GM23338 (cell line): ENCODE data around the gene ADGRV1. TPM values are rescaled to one million over a fixed set of nuclear protein-coding genes. Genes with fewer than 3 reads are reported as not detected.

Experiments
- ATAC-seq: fragments of 200-7000 bp; cut with Tn5 transposase; 3 replicates; pipeline ENCODE4 v1.9.1; 2020
- DNase-seq: peaks from one replicate; pipeline ENCODE4 v3.0.0-alpha.2; 2015; ENCODE audit warnings: low spot score
- H2AFZ ChIP-seq: fragments of 200-600 bp; sonication (generic); 2 replicates; pipeline ENCODE4 v1.8.0; 2016; ENCODE audit warnings: antibody characterized with exemption, mild to moderate bottlenecking, moderate library complexity
- H3F3A ChIP-seq: fragments of 200-600 bp; sonication (generic); replicated peaks from 2 replicates; pipeline ENCODE4 v1.8.0; 2017; ENCODE audit warnings: antibody characterized with exemption, mixed run types, low read depth
- H3K27ac ChIP-seq: fragments of 200-600 bp; sonication (generic); 2 replicates; pipeline ENCODE4 v1.6.1; 2016; ENCODE audit warnings: low read depth
- H3K27me3 ChIP-seq: fragments of 200-600 bp; sonication (generic); 2 replicates; pipeline ENCODE4 v1.8.0; 2016; ENCODE audit warnings: mild to moderate bottlenecking, mixed run types, moderate library complexity; ENCODE audit not compliant: insufficient read depth
- H3K36me3 ChIP-seq: fragments of 200-600 bp; sonication (generic); 2 replicates; pipeline ENCODE4 v1.8.0; 2016; ENCODE audit warnings: mild to moderate bottlenecking; ENCODE audit not compliant: insufficient read depth
- H3K4me1 ChIP-seq: fragments of 200-600 bp; sonication (generic); 2 replicates; pipeline ENCODE4 v1.8.0; 2016; ENCODE audit warnings: mild to moderate bottlenecking, moderate library complexity; ENCODE audit not compliant: insufficient read depth
- H3K4me2 ChIP-seq: fragments of 200-600 bp; sonication (generic); 2 replicates; pipeline ENCODE4 v1.7.1; 2017; ENCODE audit warnings: mixed run types
- H3K4me3 ChIP-seq: fragments of 200-600 bp; sonication (generic); 2 replicates; pipeline ENCODE4 v1.6.1; 2016; ENCODE audit warnings: mixed run types
- H3K79me2 ChIP-seq: fragments of 200-600 bp; sonication (generic); replicated peaks from 2 replicates; pipeline ENCODE4 v1.8.0; 2017; ENCODE audit warnings: mild to moderate bottlenecking; ENCODE audit not compliant: insufficient read depth
- H3K9me2 ChIP-seq: fragments of 200-600 bp; sonication (generic); 2 replicates; pipeline ENCODE4 v1.8.0; 2017; ENCODE audit not compliant: insufficient read depth
- H4K20me1 ChIP-seq: fragments of 200-600 bp; sonication (generic); replicated peaks from 2 replicates; pipeline ENCODE4 v1.8.0; 2017; ENCODE audit warnings: mild to moderate bottlenecking; ENCODE audit not compliant: insufficient read depth
- H3K27ac Mint-ChIP-seq: 2 replicates; pipeline ENCODE4 v1.8.0; 2020; ENCODE audit warnings: inconsistent platforms, mild to moderate bottlenecking, moderate library complexity, mixed read lengths
- H3K27me3 Mint-ChIP-seq: 3 replicates; pipeline ENCODE4 v1.8.0; 2022; ENCODE audit warnings: low read depth, mild to moderate bottlenecking, moderate library complexity, mixed read lengths, inconsistent platforms; ENCODE audit not compliant: insufficient read depth, poor library complexity
- H3K36me3 Mint-ChIP-seq: 3 replicates; pipeline ENCODE4 v1.8.0; 2021; ENCODE audit warnings: low read depth, mild to moderate bottlenecking, inconsistent platforms, moderate library complexity, mixed read lengths
- H3K4me1 Mint-ChIP-seq: 3 replicates; pipeline ENCODE4 v1.8.0; 2020; ENCODE audit warnings: mild to moderate bottlenecking, inconsistent platforms, mixed read lengths
- H3K4me3 Mint-ChIP-seq: 3 replicates; pipeline ENCODE4 v1.8.0; 2021; ENCODE audit warnings: moderate library complexity, mild to moderate bottlenecking, inconsistent platforms, mixed read lengths
- H3K9me3 Mint-ChIP-seq: 3 replicates; pipeline ENCODE4 v1.8.0; 2020; ENCODE audit warnings: moderate library complexity, mild to moderate bottlenecking, inconsistent platforms, mixed read lengths
- CREB1 ChIP-seq: fragments of 250-450 bp; sonication (Bioruptor Pico); IDR thresholded peaks from 2 replicates; pipeline ENCODE4 v1.5.0; 2020; ENCODE audit warnings: low read depth, mild to moderate bottlenecking, moderate library complexity
- EZH2 ChIP-seq: fragments of 200-600 bp; sonication (generic); IDR thresholded peaks from one replicate; pipeline ENCODE4 v1.8.0; 2017; ENCODE audit warnings: antibody characterized with exemption, mild to moderate bottlenecking, low read depth; ENCODE audit not compliant: unreplicated experiment
- EZH2phosphoT487 ChIP-seq: fragments of 200-600 bp; sonication (generic); IDR thresholded peaks from one replicate; pipeline ENCODE4 v1.8.1; 2018; ENCODE audit warnings: antibody characterized with exemption; ENCODE audit not compliant: unreplicated experiment
- JUNB ChIP-seq: IDR thresholded peaks from one replicate; pipeline ENCODE4 v1.6.1; 2016; ENCODE audit warnings: antibody characterized with exemption; ENCODE audit not compliant: unreplicated experiment
- NANOG ChIP-seq: IDR thresholded peaks from 2 replicates; pipeline ENCODE4 v1.6.1; 2016; ENCODE audit warnings: antibody characterized with exemption, borderline replicate concordance
- POLR2AphosphoS5 ChIP-seq: IDR thresholded peaks from 2 replicates; pipeline ENCODE4 v1.6.1; 2016; ENCODE audit warnings: antibody characterized with exemption, low read depth
- REST ChIP-seq: IDR thresholded peaks from one replicate; pipeline ENCODE4 v1.6.1; 2018; ENCODE audit warnings: antibody characterized with exemption; ENCODE audit not compliant: unreplicated experiment
- STAT1 ChIP-seq: IDR thresholded peaks from one replicate; pipeline ENCODE4 v1.6.1; 2016; ENCODE audit warnings: antibody characterized with exemption; ENCODE audit not compliant: unreplicated experiment
- ZNF114 ChIP-seq: fragments of 250-450 bp; sonication (Bioruptor Pico); IDR thresholded peaks from 2 replicates; pipeline ENCODE4 v1.5.0; 2020; ENCODE audit warnings: mild to moderate bottlenecking, moderate library complexity
- ZNF462 ChIP-seq: fragments of 250-450 bp; sonication (Bioruptor Pico); IDR thresholded peaks from 2 replicates; pipeline ENCODE4 v1.5.0; 2020; ENCODE audit warnings: mild to moderate bottlenecking, moderate library complexity
- polyA plus RNA-seq: library from polyadenylated mRNA; unstranded; fragments of >200 nt; fragmentation: Nextera tagmentation; extraction: Ambion mirVana; gene quantifications from 2 replicates; pipeline ENCODE4 v1.2.1, GENCODE V29; 2016
- total RNA-seq: library from RNA; depleted of rRNA; stranded (reverse); fragments of >200 nt; shearing (Covaris generic); gene quantifications from 2 replicates; pipeline ENCODE4 v1.2.3, GENCODE V29; 2014
- TF ChIP-seq, protein P1 (sequence below): IDR thresholded peaks from 2 replicates; pipeline ENCODE4 v1.6.1; 2016; ENCODE audit warnings: antibody characterized with exemption

Gene ADGRV1
- total and polyA plus RNA-seq, 2 experiments from 2014 or later = 46.1 to 149 TPM

DNA sequence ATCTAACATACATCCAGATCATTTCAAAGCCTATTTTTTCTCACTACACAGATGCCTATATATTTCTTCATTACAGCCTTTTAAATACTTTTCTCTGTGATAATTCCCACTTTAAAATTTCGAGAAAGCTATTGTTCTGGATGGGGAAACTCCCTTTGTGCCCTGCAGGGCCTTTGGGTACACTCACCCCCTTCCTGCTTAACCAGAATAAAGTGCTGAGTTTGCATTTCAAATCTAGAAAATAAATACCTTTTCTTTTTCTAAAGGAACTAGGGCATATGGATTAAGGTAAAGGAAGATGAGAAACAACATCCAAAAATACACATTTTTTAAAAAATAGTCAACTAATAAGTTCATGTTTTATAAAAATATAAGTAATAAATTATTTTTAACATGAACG is 323.9 kb downstream of the ADGRV1 start:
- H3F3A ChIP-seq = no peaks in the 10 kb centered on the region
- H3K79me2 ChIP-seq = no peaks in the 10 kb centered on the region
- H3K9me2 ChIP-seq = no peaks in the 10 kb centered on the region
- H3K4me2 ChIP-seq = peak overlapping the region; percentile 53
- H3K4me1 Mint-ChIP-seq = peaks cover 48% of the 10 kb centered on the region
- H3K36me3 Mint-ChIP-seq = peaks cover 12% of the 10 kb centered on the region; the same call in 2 of the 3 replicates
- no peaks in the 10 kb centered on the region for H3K9me3 Mint-ChIP-seq
- peaks cover 46% of the 10 kb centered on the region for H3K4me1 ChIP-seq
- no peak overlapping the region for H3K27ac Mint-ChIP-seq
- TF ChIP-seq ZNF462 (CRISPR knock-in tag) (no peak), REST (no peak), ZNF114 (CRISPR knock-in tag) (no peak), EZH2 (no peak), STAT1 (no peak), POLR2AphosphoS5 (no peak), NANOG (no peak), JUNB (no peak), EZH2phosphoT487 (no peak), CREB1 (no peak)
- TF ChIP-seq, protein P1, sequence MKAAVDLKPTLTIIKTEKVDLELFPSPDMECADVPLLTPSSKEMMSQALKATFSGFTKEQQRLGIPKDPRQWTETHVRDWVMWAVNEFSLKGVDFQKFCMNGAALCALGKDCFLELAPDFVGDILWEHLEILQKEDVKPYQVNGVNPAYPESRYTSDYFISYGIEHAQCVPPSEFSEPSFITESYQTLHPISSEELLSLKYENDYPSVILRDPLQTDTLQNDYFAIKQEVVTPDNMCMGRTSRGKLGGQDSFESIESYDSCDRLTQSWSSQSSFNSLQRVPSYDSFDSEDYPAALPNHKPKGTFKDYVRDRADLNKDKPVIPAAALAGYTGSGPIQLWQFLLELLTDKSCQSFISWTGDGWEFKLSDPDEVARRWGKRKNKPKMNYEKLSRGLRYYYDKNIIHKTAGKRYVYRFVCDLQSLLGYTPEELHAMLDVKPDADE = no peak
- no peak overlapping the region for H2AFZ ChIP-seq
- peak overlapping the region; percentile 27; the same call in 1 of the 2 replicates for H3K27ac ChIP-seq
- H3K27me3 ChIP-seq = no peaks in the 10 kb centered on the region
- no peak overlapping the region for H3K4me3 ChIP-seq
- no peaks in the 10 kb centered on the region for H4K20me1 ChIP-seq
- H3K4me3 Mint-ChIP-seq = 0 out of 3 replicates have a peak overlapping the region, but pooled peaks have one; percentile 3
- ATAC-seq (peak; percentile 77), DNase-seq (no peak)
- H3K27me3 Mint-ChIP-seq = peaks cover 5% of the 10 kb centered on the region
- no peaks in the 10 kb centered on the region for H3K36me3 ChIP-seq
